GM23338 (cell line): ENCODE results near the gene ZBED3. TPM values are rescaled to one million over a fixed set of nuclear protein-coding genes. Genes with fewer than 3 reads are reported as not detected.

ENCODE experiments used
- ATAC-seq: fragments of 200-7000 bp; cut with Tn5 transposase; 3 replicates; pipeline ENCODE4 v1.9.1; 2020
- DNase-seq: peaks from one replicate; pipeline ENCODE4 v3.0.0-alpha.2; 2015; ENCODE audit warnings: low spot score
- H2AFZ ChIP-seq: fragments of 200-600 bp; sonication (generic); 2 replicates; pipeline ENCODE4 v1.8.0; 2016; ENCODE audit warnings: antibody characterized with exemption, mild to moderate bottlenecking, moderate library complexity
- H3F3A ChIP-seq: fragments of 200-600 bp; sonication (generic); replicated peaks from 2 replicates; pipeline ENCODE4 v1.8.0; 2017; ENCODE audit warnings: antibody characterized with exemption, mixed run types, low read depth
- H3K27ac ChIP-seq: fragments of 200-600 bp; sonication (generic); 2 replicates; pipeline ENCODE4 v1.6.1; 2016; ENCODE audit warnings: low read depth
- H3K27me3 ChIP-seq: fragments of 200-600 bp; sonication (generic); 2 replicates; pipeline ENCODE4 v1.8.0; 2016; ENCODE audit warnings: mild to moderate bottlenecking, mixed run types, moderate library complexity; ENCODE audit not compliant: insufficient read depth
- H3K36me3 ChIP-seq: fragments of 200-600 bp; sonication (generic); 2 replicates; pipeline ENCODE4 v1.8.0; 2016; ENCODE audit warnings: mild to moderate bottlenecking; ENCODE audit not compliant: insufficient read depth
- H3K4me1 ChIP-seq: fragments of 200-600 bp; sonication (generic); 2 replicates; pipeline ENCODE4 v1.8.0; 2016; ENCODE audit warnings: mild to moderate bottlenecking, moderate library complexity; ENCODE audit not compliant: insufficient read depth
- H3K4me2 ChIP-seq: fragments of 200-600 bp; sonication (generic); 2 replicates; pipeline ENCODE4 v1.7.1; 2017; ENCODE audit warnings: mixed run types
- H3K4me3 ChIP-seq: fragments of 200-600 bp; sonication (generic); 2 replicates; pipeline ENCODE4 v1.6.1; 2016; ENCODE audit warnings: mixed run types
- H3K79me2 ChIP-seq: fragments of 200-600 bp; sonication (generic); replicated peaks from 2 replicates; pipeline ENCODE4 v1.8.0; 2017; ENCODE audit warnings: mild to moderate bottlenecking; ENCODE audit not compliant: insufficient read depth
- H3K9me2 ChIP-seq: fragments of 200-600 bp; sonication (generic); 2 replicates; pipeline ENCODE4 v1.8.0; 2017; ENCODE audit not compliant: insufficient read depth
- H4K20me1 ChIP-seq: fragments of 200-600 bp; sonication (generic); replicated peaks from 2 replicates; pipeline ENCODE4 v1.8.0; 2017; ENCODE audit warnings: mild to moderate bottlenecking; ENCODE audit not compliant: insufficient read depth
- H3K27ac Mint-ChIP-seq: 2 replicates; pipeline ENCODE4 v1.8.0; 2020; ENCODE audit warnings: inconsistent platforms, mild to moderate bottlenecking, moderate library complexity, mixed read lengths
- H3K27me3 Mint-ChIP-seq: 3 replicates; pipeline ENCODE4 v1.8.0; 2022; ENCODE audit warnings: low read depth, mild to moderate bottlenecking, moderate library complexity, mixed read lengths, inconsistent platforms; ENCODE audit not compliant: insufficient read depth, poor library complexity
- H3K36me3 Mint-ChIP-seq: 3 replicates; pipeline ENCODE4 v1.8.0; 2021; ENCODE audit warnings: low read depth, mild to moderate bottlenecking, inconsistent platforms, moderate library complexity, mixed read lengths
- H3K4me1 Mint-ChIP-seq: 3 replicates; pipeline ENCODE4 v1.8.0; 2020; ENCODE audit warnings: mild to moderate bottlenecking, inconsistent platforms, mixed read lengths
- H3K4me3 Mint-ChIP-seq: 3 replicates; pipeline ENCODE4 v1.8.0; 2021; ENCODE audit warnings: moderate library complexity, mild to moderate bottlenecking, inconsistent platforms, mixed read lengths
- H3K9me3 Mint-ChIP-seq: 3 replicates; pipeline ENCODE4 v1.8.0; 2020; ENCODE audit warnings: moderate library complexity, mild to moderate bottlenecking, inconsistent platforms, mixed read lengths
- CTCF ChIP-seq, 2 experiments: fragments of 200-600 bp in 1 of 2; sonication (generic) in 1 of 2; conservative IDR thresholded peaks; 2 replicates each; pipeline versions ENCODE4 v1.5.1 to v1.6.1; 2016 to 2017; ENCODE audit warnings: antibody characterized with exemption in 2 of 2, low read depth in 2 of 2, mild to moderate bottlenecking in 2 of 2, moderate library complexity in 1 of 2
- EZH2phosphoT487 ChIP-seq: fragments of 200-600 bp; sonication (generic); IDR thresholded peaks from one replicate; pipeline ENCODE4 v1.8.1; 2018; ENCODE audit warnings: antibody characterized with exemption; ENCODE audit not compliant: unreplicated experiment
- JUNB ChIP-seq: IDR thresholded peaks from one replicate; pipeline ENCODE4 v1.6.1; 2016; ENCODE audit warnings: antibody characterized with exemption; ENCODE audit not compliant: unreplicated experiment
- NANOG ChIP-seq: IDR thresholded peaks from 2 replicates; pipeline ENCODE4 v1.6.1; 2016; ENCODE audit warnings: antibody characterized with exemption, borderline replicate concordance
- POLR2AphosphoS5 ChIP-seq: IDR thresholded peaks from 2 replicates; pipeline ENCODE4 v1.6.1; 2016; ENCODE audit warnings: antibody characterized with exemption, low read depth
- STAT1 ChIP-seq: IDR thresholded peaks from one replicate; pipeline ENCODE4 v1.6.1; 2016; ENCODE audit warnings: antibody characterized with exemption; ENCODE audit not compliant: unreplicated experiment
- ZNF114 ChIP-seq: fragments of 250-450 bp; sonication (Bioruptor Pico); IDR thresholded peaks from 2 replicates; pipeline ENCODE4 v1.5.0; 2020; ENCODE audit warnings: mild to moderate bottlenecking, moderate library complexity
- ZNF331 ChIP-seq: fragments of 250-450 bp; sonication (Bioruptor Pico); IDR thresholded peaks from 2 replicates; pipeline ENCODE4 v1.5.0; 2020; ENCODE audit warnings: low read depth, mild to moderate bottlenecking, moderate library complexity
- polyA plus RNA-seq: library from polyadenylated mRNA; unstranded; fragments of >200 nt; fragmentation: Nextera tagmentation; extraction: Ambion mirVana; gene quantifications from 2 replicates; pipeline ENCODE4 v1.2.1, GENCODE V29; 2016
- total RNA-seq: library from RNA; depleted of rRNA; stranded (reverse); fragments of >200 nt; shearing (Covaris generic); gene quantifications from 2 replicates; pipeline ENCODE4 v1.2.3, GENCODE V29; 2014
- TF ChIP-seq, protein P1 (sequence below): fragments of 250-450 bp; sonication (Bioruptor Pico); IDR thresholded peaks from 2 replicates; pipeline ENCODE4 v1.5.0; 2020; ENCODE audit warnings: mild to moderate bottlenecking, moderate library complexity
- TF ChIP-seq, protein P2 (sequence below): IDR thresholded peaks from 2 replicates; pipeline ENCODE4 v1.6.1; 2016; ENCODE audit warnings: antibody characterized with exemption

The ZBED3 gene
- total and polyA plus RNA-seq, 2 experiments from 2014 or later = 4.2 to 9.3 TPM

DNA sequence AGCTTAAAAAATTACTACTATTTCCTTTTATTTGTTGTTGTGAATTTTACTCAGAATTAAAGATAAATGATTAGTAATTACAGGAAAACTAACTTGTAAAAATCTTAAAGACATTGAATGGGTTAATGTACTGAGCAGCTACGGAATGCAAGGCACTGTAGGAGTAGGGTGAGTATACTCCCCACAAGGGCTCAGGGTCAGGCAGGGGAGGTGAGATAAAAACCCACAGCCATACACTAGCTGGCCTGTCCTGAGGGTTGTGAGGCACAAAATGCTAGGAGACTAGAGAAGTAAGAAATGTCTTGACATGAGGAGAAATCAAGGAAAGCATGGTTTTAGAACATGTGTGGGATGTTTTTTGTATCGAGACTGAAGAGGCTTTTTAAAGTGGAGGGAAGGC, 13.4 kb downstream of the ZBED3 start:
- Mint-ChIP-seq H3K36me3 (no peaks in the 10 kb centered on the region), H3K9me3 (no peaks in the 10 kb centered on the region; the same call in 2 of the 3 replicates), H3K4me1 (peaks cover 8% of the 10 kb centered on the region; the same call in 2 of the 3 replicates), H3K27ac (no peak overlapping the region), H3K4me3 (no peak overlapping the region), H3K27me3 (peaks cover 7% of the 10 kb centered on the region)
- ATAC-seq (no peak), DNase-seq (no peak)
- Histone ChIP-seq H3K79me2 (no peaks in the 10 kb centered on the region), H3K27ac (no peak overlapping the region), H3K36me3 (no peaks in the 10 kb centered on the region), H3K4me3 (no peak overlapping the region), H3F3A (no peaks in the 10 kb centered on the region), H3K27me3 (0 out of 2 replicates have a peak, but pooled peaks cover 8% of the 10 kb centered on the region), H3K9me2 (no peaks in the 10 kb centered on the region), H3K4me1 (peaks cover 5% of the 10 kb centered on the region; the same call in 1 of the 2 replicates), H4K20me1 (peaks cover 3% of the 10 kb centered on the region), H3K4me2 (no peak overlapping the region), H2AFZ (no peak overlapping the region)
- TF ChIP-seq, protein P1, sequence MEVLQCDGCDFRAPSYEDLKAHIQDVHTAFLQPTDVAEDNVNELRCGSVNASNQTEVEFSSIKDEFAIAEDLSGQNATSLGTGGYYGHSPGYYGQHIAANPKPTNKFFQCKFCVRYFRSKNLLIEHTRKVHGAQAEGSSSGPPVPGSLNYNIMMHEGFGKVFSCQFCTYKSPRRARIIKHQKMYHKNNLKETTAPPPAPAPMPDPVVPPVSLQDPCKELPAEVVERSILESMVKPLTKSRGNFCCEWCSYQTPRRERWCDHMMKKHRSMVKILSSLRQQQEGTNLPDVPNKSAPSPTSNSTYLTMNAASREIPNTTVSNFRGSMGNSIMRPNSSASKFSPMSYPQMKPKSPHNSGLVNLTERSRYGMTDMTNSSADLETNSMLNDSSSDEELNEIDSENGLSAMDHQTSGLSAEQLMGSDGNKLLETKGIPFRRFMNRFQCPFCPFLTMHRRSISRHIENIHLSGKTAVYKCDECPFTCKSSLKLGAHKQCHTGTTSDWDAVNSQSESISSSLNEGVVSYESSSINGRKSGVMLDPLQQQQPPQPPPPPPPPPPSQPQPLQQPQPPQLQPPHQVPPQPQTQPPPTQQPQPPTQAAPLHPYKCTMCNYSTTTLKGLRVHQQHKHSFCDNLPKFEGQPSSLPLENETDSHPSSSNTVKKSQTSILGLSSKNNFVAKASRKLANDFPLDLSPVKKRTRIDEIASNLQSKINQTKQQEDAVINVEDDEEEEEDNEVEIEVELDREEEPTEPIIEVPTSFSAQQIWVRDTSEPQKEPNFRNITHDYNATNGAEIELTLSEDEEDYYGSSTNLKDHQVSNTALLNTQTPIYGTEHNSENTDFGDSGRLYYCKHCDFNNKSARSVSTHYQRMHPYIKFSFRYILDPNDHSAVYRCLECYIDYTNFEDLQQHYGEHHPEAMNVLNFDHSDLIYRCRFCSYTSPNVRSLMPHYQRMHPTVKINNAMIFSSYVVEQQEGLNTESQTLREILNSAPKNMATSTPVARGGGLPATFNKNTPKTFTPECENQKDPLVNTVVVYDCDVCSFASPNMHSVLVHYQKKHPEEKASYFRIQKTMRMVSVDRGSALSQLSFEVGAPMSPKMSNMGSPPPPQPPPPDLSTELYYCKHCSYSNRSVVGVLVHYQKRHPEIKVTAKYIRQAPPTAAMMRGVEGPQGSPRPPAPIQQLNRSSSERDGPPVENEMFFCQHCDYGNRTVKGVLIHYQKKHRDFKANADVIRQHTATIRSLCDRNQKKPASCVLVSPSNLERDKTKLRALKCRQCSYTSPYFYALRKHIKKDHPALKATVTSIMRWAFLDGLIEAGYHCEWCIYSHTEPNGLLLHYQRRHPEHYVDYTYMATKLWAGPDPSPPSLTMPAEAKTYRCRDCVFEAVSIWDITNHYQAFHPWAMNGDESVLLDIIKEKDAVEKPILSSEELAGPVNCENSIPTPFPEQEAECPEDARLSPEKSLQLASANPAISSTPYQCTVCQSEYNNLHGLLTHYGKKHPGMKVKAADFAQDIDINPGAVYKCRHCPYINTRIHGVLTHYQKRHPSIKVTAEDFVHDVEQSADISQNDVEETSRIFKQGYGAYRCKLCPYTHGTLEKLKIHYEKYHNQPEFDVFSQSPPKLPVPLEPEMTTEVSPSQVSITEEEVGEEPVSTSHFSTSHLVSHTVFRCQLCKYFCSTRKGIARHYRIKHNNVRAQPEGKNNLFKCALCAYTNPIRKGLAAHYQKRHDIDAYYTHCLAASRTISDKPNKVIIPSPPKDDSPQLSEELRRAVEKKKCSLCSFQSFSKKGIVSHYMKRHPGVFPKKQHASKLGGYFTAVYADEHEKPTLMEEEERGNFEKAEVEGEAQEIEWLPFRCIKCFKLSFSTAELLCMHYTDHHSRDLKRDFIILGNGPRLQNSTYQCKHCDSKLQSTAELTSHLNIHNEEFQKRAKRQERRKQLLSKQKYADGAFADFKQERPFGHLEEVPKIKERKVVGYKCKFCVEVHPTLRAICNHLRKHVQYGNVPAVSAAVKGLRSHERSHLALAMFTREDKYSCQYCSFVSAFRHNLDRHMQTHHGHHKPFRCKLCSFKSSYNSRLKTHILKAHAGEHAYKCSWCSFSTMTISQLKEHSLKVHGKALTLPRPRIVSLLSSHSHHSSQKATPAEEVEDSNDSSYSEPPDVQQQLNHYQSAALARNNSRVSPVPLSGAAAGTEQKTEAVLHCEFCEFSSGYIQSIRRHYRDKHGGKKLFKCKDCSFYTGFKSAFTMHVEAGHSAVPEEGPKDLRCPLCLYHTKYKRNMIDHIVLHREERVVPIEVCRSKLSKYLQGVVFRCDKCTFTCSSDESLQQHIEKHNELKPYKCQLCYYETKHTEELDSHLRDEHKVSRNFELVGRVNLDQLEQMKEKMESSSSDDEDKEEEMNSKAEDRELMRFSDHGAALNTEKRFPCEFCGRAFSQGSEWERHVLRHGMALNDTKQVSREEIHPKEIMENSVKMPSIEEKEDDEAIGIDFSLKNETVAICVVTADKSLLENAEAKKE = no peak
- TF ChIP-seq, protein P2, sequence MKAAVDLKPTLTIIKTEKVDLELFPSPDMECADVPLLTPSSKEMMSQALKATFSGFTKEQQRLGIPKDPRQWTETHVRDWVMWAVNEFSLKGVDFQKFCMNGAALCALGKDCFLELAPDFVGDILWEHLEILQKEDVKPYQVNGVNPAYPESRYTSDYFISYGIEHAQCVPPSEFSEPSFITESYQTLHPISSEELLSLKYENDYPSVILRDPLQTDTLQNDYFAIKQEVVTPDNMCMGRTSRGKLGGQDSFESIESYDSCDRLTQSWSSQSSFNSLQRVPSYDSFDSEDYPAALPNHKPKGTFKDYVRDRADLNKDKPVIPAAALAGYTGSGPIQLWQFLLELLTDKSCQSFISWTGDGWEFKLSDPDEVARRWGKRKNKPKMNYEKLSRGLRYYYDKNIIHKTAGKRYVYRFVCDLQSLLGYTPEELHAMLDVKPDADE = no peak
- no peak for TF ChIP-seq STAT1
- no peak for TF ChIP-seq NANOG
- no peak for TF ChIP-seq CTCF (conservative IDR thresholded peaks at IDR 0.05; ENCODE audit: low read depth in 2 of 2)
- TF ChIP-seq POLR2AphosphoS5 = no peak
- no peak for TF ChIP-seq JUNB
- no peak for TF ChIP-seq EZH2phosphoT487
- TF ChIP-seq ZNF331 (CRISPR knock-in tag) = no peak
- TF ChIP-seq ZNF114 = no peak
